Stomach (tissue), 4 donors: ENCODE results near the gene SH3BGR.
A peak's percentile ranks its signal among the peaks of the same experiment; 100 is the strongest.

ENCODE experiments used
- CTCF ChIP-seq, 7 experiments: fragments of 450-650 bp in 4 of 7; fragments of 200-600 bp in 3 of 7; sonication (generic) in 3 of 7; IDR thresholded peaks; one replicate each; pipeline ENCODE4 v1.5.1; 2016 to 2019; ENCODE audit warnings: antibody characterized with exemption in 7 of 7, control low read depth in 2 of 7, mild to moderate bottlenecking in 1 of 7
- EP300 ChIP-seq: sonication (generic); formaldehyde crosslinking; IDR thresholded peaks from one replicate; pipeline ENCODE4 v1.6.1; 2017; ENCODE audit warnings: antibody characterized with exemption
- POLR2A ChIP-seq, 4 donors: fragments of 450-650 bp; IDR thresholded peaks; one replicate each; pipeline ENCODE4 v1.6.1; 2016; ENCODE audit warnings: antibody characterized with exemption in 4 of 4, control low read depth in 2 of 4, mild to moderate bottlenecking in 1 of 4, moderate library complexity in 1 of 4
- POLR2AphosphoS5 ChIP-seq, 3 donors: sonication (generic); formaldehyde crosslinking; IDR thresholded peaks; one replicate each; pipeline ENCODE4 v1.6.1; 2016; ENCODE audit warnings: antibody characterized with exemption in 3 of 3

- TF ChIP-seq CTCF (IDR thresholded peaks at IDR 0.05) (no peak), POLR2A (IDR thresholded peaks at IDR 0.05) (no peak), POLR2AphosphoS5 (IDR thresholded peaks at IDR 0.05) (peak in 1 of 3 donors; percentile 43), EP300 (no peak)
Measured at GRCh38 chr21:39484711-39485276, 33.0 kb downstream of the SH3BGR start.
